Ecto neural progenitor cell (in vitro differentiated cells): ENCODE results near the gene APOM.

Source experiments
- DNase-seq: peaks from one replicate; pipeline ENCODE4 v3.0.0-alpha.2; 2018; ENCODE audit warnings: low spot score

APOM gene

DNA sequence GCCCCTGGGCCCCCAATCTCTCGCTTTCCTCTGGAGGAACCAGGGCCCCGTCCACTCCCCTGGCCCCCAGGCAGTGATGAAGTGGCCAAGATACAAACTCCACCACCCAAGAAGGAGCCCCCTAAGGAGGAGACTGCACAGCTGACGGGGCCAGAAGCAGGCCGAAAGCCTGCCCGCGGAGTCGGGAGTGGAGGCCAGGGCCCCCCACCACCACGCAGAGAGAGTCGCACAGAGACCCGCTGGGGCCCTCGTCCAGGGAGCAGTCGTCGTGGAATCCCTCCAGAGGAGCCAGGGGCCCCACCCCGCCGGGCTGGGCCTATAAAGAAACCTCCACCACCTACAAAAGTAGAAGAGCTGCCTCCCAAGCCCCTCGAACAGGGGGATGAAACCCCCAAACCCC lies 24.5 kb upstream of the APOM start:
- no peak for DNase-seq

DNA sequence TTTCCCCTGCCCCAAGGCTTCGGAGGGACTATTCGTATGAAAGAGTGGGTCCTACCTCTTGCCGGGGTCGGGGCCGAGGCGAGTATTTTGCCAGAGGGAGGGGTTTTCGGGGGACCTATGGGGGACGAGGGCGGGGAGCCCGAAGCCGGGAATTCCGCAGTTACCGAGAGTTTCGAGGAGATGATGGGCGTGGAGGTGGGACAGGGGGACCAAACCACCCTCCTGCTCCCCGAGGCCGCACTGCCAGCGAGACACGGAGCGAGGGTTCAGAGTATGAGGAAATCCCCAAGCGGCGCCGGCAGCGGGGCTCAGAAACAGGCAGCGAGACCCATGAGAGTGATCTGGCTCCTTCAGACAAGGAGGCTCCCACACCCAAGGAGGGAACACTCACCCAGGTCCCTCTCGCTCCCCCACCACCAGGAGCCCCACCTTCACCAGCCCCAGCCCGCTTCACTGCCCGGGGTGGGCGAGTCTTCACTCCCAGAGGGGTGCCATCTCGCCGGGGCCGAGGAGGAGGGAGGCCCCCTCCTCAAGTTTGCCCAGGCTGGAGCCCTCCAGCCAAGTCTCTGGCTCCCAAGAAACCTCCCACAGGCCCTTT lies 23.9 kb upstream of the APOM start:
- no peak for DNase-seq

DNA sequence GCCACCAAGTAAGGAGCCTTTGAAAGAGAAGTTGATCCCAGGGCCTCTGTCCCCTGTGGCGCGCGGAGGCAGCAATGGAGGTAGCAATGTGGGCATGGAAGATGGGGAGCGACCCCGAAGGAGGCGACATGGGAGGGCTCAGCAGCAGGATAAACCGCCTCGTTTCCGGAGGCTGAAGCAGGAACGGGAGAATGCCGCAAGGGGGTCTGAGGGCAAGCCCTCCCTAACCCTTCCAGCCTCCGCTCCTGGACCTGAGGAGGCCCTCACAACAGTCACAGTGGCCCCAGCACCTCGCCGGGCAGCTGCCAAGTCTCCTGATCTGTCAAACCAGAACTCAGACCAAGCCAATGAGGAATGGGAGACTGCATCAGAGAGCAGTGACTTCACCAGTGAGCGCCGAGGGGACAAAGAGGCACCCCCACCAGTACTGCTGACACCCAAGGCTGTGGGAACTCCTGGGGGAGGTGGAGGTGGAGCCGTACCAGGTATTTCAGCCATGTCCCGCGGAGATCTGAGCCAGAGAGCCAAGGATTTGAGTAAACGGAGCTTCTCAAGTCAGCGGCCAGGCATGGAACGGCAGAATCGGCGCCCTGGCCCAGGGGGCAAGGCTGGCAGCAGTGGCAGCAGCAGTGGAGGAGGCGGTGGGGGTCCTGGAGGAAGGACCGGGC lies 23.3 kb upstream of the APOM start:
- DNase-seq, result no peak

DNA sequence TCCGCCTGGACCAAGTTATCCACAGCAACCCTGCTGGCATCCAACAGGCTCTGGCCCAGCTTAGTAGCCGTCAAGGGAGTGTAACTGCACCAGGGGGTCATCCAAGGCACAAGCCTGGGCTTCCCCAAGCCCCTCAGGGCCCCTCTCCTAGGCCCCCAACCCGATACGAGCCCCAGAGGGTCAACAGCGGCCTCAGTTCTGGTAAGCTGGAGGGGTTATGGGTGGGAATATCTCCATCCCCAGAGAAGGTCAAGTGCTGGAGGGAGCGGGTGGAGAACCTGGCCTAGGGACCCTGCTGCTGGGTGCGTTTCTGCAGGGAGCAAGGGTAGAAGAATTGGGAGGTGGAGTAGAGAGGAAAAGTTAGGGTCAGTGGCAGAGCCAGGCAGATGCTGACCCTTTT lies 22.2 kb upstream of the APOM start:
- no peak for DNase-seq

DNA sequence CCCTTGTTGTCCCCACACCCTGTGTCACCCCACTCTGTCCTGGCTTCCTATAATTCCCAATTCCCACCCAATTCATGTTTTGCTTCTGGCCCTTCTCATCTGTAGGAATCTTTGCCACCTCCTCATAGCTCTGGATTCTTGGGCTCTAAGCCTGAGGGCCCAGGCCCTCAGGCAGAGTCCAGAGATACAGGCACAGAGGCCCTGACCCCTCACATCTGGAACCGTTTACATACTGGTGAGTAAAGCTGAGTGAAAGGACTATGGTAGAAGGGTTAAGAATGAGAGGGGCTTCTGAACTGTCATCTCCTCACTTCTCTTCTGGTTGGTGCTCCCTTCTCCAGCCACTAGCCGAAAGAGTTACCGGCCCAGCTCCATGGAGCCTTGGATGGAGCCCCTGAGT lies 21.6 kb upstream of the APOM start:
- DNase-seq, result no peak

DNA sequence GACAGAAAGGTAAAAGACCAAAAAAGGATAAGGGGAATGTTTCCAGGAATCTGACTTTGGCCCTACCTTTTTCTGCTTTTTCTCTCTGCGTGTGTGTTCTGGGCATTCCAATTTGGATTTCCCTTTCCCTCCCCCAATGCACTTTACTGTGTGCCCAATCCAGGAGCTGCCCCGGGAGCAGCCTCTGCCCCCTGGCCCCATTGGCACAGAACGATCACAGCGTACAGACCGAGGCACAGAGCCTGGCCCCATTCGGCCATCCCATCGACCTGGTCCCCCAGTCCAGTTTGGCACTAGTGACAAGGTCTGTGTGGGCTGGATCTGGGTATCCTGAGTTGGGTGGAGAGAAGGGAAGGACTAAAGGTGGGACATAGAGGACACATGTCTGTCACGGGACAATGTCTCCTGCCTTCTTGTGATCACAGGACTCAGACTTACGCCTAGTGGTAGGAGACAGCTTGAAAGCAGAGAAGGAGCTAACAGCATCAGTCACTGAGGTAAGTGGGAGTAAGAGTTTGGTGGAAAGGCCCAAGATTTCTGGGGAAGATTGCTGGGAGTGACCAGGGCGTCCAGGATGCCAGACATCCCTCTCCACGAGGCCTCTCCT lies 20.6 kb upstream of the APOM start:
- no peak for DNase-seq

DNA sequence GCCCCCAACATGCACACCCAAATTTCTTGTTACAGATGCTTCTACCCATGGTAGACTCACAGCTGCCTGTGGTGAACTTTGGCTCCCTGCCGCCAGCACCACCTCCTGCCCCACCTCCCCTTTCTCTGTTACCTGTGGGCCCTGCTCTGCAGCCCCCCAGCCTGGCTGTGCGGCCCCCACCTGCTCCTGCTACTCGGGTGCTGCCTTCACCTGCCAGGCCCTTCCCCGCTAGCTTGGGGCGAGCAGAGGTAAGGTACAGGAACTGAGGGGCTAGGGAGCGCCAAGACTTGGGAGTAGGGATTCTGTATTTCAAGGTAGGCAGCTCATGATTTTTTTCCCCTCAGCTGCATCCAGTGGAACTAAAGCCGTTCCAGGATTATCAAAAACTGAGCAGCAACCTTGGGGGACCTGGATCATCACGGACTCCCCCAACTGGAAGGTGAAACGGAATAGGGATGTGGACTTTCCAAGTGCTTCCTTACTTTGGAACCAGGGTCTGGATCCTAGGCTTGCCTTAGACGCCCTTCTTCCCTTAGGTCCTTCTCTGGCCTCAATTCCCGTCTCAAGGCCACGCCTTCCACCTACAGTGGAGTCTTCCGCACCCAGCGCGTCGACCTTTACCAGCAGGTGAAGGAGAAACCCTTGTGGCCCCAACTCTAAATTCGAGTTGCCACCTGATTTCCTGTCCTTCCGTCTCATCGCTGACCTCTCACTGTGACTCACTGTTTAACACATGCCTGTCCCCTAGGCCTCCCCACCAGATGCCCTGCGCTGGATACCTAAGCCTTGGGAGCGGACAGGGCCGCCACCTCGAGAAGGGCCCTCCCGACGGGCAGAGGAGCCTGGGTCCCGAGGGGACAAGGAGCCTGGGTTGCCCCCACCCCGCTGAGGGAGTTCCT lies 18.7 kb upstream of the APOM start:
- no peak for DNase-seq

DNA sequence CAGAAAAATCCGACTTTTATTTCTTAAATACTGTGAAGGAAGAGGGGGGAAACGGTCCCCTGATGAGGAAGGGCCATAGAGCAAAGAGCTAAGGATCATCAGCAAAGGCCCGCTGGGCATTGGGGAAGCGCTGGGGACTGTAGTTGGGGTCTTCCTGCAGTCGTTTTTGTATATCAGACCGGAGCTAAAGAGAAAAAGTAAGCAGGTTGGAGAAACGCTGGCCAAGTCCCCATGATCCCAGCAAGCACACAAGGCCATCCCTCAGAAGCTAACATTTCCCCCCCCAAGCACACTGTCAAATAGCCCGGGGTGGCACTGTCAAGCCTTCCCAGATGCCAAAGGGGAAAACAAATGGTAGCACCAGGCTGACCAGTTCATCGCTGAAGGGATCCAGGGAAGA lies 16.7 kb upstream of the APOM start:
- no peak for DNase-seq

DNA sequence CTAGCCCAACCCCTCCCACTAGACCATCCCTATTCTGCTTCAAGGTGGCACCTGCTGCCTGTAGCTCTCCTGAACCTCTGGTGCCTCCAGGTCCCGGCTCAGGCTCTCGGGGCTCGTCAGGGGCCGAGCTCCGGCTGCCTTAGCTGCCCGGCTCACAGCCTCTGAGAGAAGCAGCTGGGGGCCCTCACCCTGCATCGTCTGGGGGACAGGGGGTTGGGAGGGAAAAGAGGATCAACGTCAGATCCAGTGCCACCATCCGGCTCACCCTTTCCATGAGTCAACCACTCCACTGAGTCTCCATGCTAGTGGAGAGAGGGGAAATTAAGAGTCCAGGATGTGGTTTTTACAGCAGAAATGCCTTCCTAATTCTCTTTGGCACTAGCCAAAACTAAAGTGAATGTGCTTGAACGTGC lies 16.2 kb upstream of the APOM start:
- DNase-seq, result no peak

DNA sequence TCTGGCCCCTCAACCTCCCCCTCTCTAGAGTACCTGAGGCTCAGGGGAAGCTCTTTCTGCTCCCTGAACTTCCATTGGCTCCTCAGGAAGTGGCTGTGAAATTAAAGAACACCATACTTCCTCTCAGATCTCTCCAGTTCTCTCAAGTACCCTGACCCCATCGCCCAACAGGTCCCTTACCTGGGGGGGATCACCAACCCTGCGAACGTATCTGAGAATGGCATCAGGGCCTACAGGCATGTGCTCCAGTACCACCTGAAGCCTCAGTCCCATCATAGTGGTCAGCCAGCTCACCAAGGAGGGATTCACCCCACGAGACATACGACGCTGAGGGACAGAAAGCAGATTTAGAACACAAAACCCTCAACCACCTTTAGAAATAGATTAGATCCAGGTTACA lies 15.1 kb upstream of the APOM start:
- DNase-seq, result no peak

DNA sequence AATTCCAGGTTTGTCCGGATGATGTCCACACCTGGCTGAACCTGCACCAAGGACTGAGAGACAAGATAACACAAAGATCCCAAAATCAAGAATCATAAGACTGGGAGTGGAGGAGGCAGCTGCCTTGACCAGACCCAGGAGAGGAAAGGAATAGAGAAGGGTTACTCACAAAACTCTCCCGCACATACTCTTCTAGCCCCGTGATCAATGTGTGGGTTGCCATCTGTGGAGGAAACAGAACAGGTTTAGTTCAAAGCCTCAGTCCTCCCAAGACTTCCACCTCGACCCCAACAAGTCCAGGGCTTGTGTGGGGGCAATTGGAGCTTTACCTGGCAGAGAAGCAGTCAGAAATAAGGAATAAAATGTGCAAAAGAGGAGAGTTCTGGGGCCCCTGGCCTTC lies 14.3 kb upstream of the APOM start:
- no peak for DNase-seq

DNA sequence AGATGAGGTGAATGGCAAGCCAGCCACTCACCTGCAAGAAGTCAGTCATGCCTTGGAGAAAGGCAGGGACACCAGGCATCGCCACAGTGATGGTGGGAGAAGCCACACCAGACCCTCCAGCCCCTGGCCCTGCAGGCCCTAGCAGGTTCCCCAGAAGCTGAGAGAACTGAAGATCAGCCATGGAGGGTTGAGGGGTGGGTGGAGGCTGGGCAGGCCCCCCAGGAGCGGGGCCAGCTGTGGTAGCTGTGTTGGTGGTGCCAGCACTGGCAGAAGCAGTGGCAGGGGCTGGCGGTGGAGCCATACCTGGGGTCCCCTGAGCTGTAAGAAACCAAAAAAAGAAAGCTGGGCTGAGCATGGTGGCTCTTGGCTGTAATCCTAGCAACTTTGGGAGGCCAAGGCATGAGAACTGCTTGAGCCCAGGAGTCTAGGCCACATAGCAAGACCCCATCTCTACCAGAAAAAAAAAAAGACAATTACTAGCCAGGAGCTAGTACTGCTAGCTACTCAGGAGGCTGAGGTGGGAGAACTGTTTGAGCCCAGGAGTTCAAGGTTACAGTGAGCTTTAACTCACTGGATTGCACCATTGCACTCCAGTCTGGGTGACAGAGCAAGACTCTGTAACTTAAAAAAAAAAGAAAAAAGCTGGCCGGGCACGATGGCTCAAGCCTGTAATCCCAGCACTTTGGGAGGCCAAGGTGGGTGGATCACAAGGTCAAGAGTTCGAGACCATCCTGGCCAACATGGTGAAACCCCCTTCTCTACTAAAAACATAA lies 12.7 kb upstream of the APOM start:
- no peak for DNase-seq

DNA sequence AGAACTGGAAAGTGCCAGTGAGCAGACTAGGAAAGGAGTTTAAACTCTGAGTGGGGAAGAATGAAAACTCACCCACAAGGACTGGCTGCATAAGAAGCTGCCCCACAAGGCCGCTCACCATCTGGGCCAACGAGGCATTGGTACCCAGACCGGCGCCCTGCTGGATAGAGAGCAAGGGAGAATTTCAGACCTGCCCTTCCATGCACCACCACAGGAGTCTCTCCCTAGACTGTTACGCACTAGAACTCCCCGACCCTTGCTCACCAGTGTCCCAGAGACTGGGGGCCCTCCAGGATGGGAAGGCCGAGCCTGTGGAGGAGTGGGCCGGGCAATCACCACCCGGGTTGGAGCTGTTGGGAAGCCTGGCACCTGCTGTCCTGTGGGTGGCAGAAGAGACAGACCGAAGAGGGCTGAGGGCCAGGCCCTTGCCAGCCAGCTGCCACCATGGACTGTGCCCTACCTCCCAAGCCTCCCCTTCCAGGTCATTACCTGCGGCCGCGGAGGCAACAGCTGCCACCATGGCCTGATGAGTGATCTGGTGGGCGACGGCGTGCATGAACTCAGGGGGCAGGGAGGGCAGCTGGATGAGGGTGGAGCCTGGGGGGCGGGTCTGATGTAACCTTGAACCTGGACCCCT lies 11.8 kb upstream of the APOM start:
- DNase-seq, result no peak

DNA sequence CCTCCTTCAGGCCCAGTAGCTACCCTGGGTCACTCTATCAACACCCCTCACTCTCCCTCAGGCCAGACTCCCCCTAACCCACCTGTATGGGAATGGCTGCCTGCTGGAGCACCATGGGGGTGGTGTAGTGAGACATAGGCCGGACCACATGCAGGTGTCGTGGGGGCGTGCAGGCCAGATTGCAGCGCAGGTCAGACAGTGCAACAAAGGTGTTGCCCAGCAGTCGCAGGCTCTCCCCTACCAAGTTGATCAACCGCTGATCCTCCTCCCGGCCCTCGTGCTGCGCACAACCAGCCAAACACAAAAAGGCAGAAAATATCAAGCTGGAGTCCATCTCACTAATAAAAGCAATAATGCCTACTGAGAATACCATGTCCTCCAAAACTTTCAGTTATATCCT lies 10.4 kb upstream of the APOM start:
- DNase-seq, result no peak

DNA sequence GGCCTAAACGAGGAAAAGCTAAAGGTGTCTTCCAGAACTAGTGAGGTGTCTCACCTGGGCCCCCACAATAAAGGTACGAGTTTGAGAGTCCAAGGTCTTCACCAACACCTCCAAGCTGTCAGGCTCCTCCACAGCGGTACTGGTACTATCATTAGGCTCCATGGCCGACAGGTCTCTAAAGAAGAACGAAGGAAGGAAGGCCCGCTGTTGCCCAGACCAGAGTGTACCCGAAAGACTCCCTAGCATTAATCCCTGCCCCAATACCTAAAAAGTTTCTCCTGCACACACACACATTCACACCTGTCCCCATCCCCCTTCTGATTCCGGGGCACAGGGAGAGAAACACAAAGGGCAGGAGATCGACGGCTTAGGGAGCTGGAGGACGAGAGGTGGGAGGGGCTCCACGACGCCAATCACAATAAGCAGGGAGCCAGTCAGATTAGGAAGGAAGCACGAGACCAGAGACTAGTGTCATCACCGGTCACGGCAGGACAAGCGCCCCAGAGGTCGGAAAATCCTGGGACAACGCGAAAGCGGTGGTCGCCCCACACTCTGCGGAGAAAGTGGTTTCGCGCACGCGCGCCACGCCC lies 4.0 kb upstream of the APOM start:
- DNase-seq, result no peak

DNA sequence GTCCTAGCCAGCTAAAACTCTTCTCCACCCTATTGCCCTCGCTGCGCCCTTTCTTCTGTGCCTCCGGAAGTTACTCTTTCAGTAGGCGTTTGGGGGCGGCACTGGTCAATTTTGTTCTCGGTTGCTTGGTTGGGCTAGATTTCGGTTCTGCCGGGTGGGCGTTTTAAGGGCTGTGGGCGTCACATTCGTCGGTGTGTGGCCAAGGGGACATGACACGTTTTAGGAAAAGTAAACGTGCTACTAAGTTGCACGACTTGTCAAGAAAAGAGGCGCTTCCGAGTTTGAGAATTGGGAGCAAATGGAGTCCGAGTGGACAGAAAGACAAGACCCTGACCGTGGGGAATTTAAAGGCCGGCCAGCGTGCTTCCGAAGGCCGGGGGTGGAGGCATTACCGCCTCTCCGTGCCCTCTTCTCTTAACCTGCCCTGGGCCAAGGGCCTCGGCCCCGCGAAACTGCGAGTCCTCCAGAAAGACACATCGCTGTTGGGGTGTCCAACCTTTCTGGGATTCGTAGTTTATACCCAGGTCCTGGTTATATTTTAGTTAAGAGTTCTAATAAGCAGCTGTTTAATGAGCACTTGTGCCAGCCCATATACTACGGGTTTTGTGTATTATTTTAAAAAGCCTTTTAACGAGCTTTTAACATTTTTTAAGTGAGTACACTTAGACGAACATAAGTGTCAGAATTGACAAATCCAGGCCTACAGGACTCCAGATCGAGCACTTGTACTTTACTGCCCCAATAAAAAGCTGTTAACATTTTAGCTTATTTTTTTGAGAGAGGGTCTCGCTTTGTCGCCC lies 2.6 kb upstream of the APOM start:
- DNase-seq, result no peak

DNA sequence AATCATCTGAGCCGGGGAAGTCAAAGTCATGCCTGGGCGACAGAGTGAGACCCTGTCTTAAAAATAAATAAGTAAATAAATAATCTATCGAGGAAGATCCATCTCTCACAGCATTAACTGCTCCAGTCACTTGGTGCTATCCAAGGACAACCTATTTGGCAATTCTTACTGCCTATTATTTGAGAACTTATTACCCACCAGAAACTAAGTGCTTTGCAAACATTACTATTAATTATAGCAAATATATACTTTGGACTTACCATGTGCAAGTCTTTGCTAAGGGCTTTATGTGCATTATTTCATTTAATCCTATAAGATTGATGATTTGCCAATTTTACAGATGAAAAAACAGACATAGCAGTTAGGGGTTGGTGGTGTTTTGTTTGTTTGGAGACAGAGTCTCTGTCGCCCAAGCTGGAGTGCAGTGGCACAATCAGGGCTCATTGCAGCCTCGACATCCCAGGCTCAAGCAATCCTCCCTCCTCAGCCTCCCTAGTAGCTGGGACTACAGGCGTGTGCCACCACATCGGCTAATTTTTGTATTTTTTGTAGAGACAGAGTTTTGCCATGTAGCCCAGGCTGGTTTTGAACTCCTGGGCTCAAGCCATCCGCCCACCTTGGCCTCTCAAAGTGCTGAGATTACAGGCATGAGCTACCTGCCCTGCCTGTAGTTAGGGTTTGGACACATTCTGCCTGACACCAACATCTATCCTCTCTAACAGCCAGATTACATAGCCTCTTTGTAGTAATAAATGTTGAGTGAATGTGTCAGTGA lies 933 bp upstream of the APOM start:
- no peak for DNase-seq

DNA sequence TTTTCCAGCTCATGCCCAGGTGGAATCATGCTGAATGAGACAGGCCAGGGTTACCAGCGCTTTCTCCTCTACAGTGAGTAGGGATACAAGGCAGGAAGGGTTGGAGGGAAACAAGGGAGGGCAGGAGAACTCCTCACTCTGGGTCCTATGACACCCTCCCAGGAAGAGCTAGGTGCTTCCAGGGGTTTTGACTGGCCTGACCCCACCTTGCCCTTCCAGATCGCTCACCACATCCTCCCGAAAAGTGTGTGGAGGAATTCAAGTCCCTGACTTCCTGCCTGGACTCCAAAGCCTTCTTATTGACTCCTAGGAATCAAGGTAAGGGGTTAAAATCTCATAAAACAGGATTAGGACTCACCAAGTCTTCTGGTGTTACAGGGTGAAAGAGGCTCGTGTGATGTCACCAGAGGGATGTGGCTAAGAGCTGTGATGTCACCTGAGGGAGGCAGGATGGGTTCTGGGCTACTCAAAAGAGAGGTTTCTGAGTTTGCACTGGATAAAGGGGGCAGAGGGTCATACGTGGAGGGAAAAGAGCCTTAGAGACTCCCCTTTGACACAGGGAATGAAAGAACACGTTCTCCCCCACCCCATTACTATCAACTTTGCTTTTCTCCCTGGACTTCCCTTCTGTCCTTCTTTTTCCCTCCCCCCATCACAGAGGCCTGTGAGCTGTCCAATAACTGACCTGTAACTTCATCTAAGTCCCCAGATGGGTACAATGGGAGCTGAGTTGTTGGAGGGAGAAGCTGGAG lies 1.9 kb downstream of the APOM start:
- DNase-seq, result no peak

DNA sequence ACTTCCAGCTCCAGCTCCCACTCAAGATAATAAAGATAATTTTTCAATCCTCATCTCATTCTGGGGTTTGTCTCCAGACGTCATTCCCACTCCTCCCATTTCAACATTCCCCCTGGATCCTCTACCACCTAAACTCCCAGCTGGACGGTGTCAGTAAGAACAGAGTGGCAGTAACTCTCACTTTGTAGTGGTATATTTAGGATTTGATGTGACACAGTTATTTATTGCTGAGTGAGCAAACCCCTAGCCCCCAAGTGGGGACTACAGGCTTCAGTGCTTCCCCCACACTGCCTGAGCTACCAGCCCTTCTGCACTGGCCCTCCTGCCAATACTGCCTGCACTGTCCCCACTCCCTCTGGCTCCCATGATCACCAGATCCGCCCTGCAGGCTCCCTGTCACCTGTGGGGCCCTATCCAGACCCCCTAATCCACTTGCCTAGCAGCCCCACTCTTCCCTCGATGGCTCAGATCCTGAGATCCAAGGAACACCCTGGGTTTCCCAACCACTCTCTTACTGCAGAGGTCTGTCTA lies 2.5 kb downstream of the APOM start:
- DNase-seq, result no peak
